ENCODE results near the gene C13orf46.

C13orf46 gene

DNA sequence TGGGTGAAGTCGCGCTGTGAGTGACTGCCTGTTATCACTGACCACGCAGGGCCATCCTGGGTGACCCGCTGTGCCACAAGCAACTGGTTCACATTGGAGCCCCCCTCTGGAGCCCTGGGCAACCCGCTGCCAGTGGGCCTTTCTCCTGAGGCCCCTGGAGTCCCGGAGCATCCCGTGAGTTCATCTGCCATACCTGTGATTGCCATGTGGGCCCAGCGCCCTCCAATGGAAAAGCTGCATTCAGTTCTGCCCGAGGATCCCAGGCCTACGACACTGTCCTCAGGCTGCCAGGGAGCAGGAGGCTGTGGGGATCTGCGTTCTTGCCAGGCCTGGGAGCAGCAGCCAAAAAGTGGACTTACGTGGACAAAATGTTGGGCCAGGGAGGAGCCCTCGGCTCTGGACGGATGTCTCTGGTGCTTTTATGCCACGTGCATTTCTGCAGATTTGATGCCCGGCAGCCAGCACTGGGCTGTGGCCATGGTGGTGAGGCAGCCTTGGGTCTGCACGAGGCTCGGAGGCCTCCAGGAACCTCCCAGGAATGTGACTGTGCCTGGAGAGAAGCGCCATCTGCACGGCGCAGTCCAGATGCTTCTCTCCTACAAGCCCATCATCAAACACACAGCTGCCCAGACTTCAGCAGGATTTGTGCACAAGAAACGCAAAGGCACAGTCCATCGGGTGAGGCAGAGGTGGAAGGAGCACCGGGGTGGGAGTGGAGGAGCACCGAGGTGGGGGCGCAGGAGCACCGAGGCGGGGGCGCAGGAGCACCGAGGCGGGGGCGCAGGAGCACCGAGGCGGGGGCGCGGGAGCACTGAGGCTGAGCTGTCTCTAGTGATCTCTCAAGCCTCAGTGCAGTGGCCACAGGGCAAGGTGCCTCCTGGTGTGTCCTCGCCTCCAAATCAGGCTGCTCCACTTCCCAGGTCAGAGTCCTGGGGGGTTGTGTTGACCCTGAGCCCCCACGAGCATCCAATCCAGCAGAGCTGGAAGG is 44.0 kb downstream of the C13orf46 start:
- DNase-seq (ENCODE audit: low read depth in 1 of 2, low spot score in 1 of 2) = no peak
- TF ChIP-seq JUND (IDR thresholded peaks at IDR 0.05; ENCODE audit: low read depth) = no peak
- in situ Hi-C loops (cut with HindIII; ENCODE audit: low pct_unique_long_range_greater_than_20kb, low sequenced_read_pairs) = no loop called here

DNA sequence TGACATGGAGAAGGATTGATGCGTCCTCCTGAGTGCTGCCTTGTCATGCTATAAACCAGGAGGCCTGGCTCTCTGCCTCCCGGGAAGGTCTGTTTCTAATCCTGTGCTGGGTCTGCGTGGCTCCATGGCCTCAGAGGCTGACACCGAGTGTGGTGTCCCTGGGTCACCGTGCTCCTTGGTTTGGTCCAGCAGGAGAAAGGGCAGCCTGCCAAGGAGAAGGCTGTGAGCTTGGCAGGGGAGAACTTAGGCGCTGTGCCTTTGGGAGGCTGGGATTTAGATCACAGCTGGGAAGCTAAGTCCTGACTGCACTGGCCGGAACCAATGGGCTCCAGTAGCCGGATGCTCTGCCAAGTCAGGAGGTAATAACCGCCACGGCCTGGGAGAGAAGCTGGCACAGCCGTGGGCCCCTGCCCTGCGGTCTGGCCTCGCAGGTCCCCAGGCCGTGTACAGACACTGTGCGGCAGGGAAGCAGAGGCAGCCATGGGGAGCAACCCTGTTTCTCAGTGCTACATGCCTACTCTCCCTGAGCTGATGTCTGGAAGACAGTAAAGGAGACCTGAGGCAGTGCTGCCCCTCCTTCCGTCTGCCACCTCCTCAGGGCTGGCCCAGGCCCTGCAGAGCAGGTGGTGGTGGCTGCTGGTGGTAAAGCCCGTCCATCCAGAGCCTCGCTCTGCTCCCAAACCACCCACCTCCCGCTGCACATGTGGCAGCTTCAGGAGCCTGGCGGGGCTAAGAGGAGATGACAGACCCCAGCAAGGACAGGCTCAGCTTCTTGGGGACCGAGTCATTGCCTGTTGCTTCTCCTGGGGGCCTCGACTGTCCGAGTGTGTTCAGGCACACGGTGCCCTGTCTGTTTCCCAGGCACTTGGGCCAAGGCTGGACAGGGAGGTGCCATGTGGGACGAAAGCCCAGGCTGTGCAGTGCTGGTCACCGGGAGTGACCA is 44.9 kb downstream of the C13orf46 start:
- DNase-seq (ENCODE audit: low read depth in 1 of 2, low spot score in 1 of 2) = peak in 1 of 2 experiments; percentile 96
- TF ChIP-seq JUND (IDR thresholded peaks at IDR 0.05; ENCODE audit: low read depth) = no peak
- in situ Hi-C loops (cut with HindIII; ENCODE audit: low pct_unique_long_range_greater_than_20kb, low sequenced_read_pairs) = no loop called here

- peak in 1 of 2 experiments; percentile 93 for DNase-seq (ENCODE audit: low read depth in 1 of 2, low spot score in 1 of 2)
- in situ Hi-C loops (cut with HindIII; ENCODE audit: low pct_unique_long_range_greater_than_20kb, low sequenced_read_pairs) = no loop called here
- no peak for TF ChIP-seq JUND (IDR thresholded peaks at IDR 0.05; ENCODE audit: low read depth)
Measured at GRCh38 chr13:113927661-113928581, 46.0 kb downstream of the C13orf46 start.

- TF ChIP-seq JUND (IDR thresholded peaks at IDR 0.05; ENCODE audit: low read depth) = no peak
- DNase-seq (ENCODE audit: low read depth in 1 of 2, low spot score in 1 of 2) = peak in 1 of 2 experiments; percentile 42
- in situ Hi-C loops (cut with HindIII; ENCODE audit: low pct_unique_long_range_greater_than_20kb, low sequenced_read_pairs) = no loop called here
Measured at GRCh38 chr13:113926951-113927660, 46.8 kb downstream of the C13orf46 start.

GRCh38 chr13:113926301-113926761 is 47.5 kb downstream of the C13orf46 start:
- in situ Hi-C loops (cut with HindIII; ENCODE audit: low pct_unique_long_range_greater_than_20kb, low sequenced_read_pairs) = no loop called here
- TF ChIP-seq JUND (IDR thresholded peaks at IDR 0.05; ENCODE audit: low read depth) = no peak
- no peak for DNase-seq (ENCODE audit: low read depth in 1 of 2, low spot score in 1 of 2)

DNA sequence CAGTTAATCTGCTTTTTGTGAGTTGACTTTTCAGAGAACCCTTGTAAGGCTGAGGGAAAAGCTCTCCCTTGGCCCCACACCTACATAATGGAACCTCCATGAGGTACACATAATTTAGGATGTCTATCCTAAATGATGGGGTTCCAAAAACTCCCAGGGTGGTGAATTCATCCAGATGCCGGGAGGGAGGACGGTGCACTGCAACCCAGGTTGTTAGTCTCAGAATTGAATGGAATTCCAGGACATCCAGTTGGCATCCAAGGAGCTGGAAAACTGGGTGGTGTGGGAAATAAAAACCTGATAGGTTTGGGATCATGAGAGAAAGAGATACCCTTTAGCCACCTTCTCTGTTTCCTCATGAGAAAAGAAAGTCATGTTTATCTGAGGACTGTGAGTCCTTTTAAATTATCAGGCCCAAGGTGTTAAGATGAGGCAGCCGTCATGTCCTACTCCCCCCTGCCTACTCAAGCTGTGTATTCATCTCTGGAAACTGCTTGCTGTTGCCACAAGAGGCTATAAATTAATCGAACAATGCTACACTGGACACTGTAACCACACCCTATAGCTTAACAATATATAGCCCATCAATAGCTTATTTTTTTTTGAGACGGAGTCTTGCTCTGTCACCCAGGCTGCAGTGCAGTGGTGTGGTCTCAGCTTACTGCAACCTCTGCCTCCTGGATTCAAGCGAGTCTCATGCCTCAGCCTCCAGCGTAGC is 49.5 kb downstream of the C13orf46 start:
- in situ Hi-C loops (cut with HindIII; ENCODE audit: low pct_unique_long_range_greater_than_20kb, low sequenced_read_pairs) = no loop called here
- no peak for TF ChIP-seq JUND (IDR thresholded peaks at IDR 0.05; ENCODE audit: low read depth)
- no peak for DNase-seq (ENCODE audit: low read depth in 1 of 2, low spot score in 1 of 2)

DNA sequence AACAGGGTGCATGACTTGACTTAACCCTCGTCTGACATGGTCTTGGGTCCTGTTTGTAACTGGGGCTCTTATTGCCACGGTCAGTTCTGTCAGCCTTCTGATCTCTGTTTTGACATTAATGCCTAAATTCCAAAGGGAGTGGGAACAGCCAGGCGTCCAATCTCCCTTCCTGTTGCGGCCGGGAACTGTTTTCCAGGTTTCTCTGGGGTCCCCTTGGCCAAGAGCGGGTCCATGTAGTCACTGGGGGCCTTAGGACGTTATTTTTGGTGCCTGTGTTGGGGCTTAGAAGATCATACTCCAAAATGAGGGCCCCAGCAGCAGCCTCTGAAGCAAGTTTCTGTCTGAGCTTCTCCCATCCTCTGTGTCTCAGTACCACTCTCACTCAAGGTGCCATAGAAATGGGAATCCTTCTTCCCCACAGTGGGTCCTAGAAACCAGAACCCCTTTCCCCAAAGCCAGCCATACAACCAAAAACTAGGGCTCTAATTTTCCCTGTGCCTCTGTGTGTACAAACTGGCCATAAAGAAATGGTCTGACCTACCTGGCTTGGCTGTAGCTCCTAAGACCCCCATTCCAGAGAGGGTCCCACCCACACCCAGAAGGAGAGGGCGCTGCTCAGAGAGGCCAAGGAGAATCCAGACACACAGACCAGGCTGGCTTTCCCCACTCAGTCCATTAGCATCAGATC is 50.4 kb downstream of the C13orf46 start:
- DNase-seq (ENCODE audit: low read depth in 1 of 2, low spot score in 1 of 2) = no peak
- in situ Hi-C loops (cut with HindIII; ENCODE audit: low pct_unique_long_range_greater_than_20kb, low sequenced_read_pairs) = no loop called here
- no peak for TF ChIP-seq JUND (IDR thresholded peaks at IDR 0.05; ENCODE audit: low read depth)

GRCh38 chr13:113922412-113923118 is 51.3 kb downstream of the C13orf46 start:
- no peak for DNase-seq (ENCODE audit: low read depth in 1 of 2, low spot score in 1 of 2)
- in situ Hi-C loops (cut with HindIII; ENCODE audit: low pct_unique_long_range_greater_than_20kb, low sequenced_read_pairs) = no loop called here
- TF ChIP-seq JUND (IDR thresholded peaks at IDR 0.05; ENCODE audit: low read depth) = no peak

GRCh38 chr13:113921763-113922162 is 52.1 kb downstream of the C13orf46 start:
- TF ChIP-seq JUND (IDR thresholded peaks at IDR 0.05; ENCODE audit: low read depth) = no peak
- in situ Hi-C loops (cut with HindIII; ENCODE audit: low pct_unique_long_range_greater_than_20kb, low sequenced_read_pairs) = no loop called here
- no peak for DNase-seq (ENCODE audit: low read depth in 1 of 2, low spot score in 1 of 2)
